ENCODE data around the gene DCTN5. TPM values are rescaled to one million over a fixed set of nuclear protein-coding genes. Genes with fewer than 3 reads are reported as not detected.

DCTN5 gene
- polyA plus RNA-seq, 3 donors: 69.7 to 72.1 (median 71.7) TPM

DNA sequence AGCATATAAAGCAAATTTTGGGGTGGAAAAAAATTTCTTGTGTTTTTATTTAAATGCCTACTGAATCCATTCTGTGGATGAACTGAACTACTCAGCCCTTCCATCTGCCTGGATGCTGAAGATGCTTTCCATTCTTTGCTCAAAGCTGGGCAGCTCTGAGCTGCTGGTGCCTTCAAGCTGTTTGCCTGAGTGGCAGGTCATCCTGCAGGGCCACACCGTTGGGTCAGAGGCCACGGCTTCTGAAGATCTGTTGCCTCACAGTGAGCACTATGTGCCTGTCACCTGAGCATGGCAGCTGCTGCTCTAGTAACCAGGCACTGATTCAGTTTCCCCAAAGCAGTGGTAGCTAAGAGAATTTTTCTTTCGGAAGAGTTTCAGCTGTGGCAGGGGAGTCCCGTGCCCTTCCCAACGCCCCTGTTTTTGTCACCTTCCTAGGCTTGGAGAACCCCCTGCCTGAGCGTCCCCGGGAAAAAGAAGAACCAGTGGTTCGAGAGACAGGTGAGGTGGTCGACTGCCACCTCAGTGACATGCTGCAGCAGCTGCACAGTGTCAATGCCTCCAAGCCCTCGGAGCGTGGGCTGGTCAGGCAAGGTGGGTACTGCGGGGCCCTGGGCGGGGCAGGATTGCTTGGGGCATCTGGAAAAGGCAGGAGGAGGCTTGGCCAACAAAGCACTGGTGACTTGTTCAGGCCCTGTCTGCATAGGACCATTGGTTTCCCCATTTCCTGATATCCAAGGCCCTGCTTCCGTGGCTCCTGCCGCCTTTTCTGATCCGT, 46.0 kb downstream of the DCTN5 start:
- DNase-seq (ENCODE audit: extremely low read depth in 1 of 11, low read depth in 9 of 11, low spot score in 4 of 11): no peak

DNA sequence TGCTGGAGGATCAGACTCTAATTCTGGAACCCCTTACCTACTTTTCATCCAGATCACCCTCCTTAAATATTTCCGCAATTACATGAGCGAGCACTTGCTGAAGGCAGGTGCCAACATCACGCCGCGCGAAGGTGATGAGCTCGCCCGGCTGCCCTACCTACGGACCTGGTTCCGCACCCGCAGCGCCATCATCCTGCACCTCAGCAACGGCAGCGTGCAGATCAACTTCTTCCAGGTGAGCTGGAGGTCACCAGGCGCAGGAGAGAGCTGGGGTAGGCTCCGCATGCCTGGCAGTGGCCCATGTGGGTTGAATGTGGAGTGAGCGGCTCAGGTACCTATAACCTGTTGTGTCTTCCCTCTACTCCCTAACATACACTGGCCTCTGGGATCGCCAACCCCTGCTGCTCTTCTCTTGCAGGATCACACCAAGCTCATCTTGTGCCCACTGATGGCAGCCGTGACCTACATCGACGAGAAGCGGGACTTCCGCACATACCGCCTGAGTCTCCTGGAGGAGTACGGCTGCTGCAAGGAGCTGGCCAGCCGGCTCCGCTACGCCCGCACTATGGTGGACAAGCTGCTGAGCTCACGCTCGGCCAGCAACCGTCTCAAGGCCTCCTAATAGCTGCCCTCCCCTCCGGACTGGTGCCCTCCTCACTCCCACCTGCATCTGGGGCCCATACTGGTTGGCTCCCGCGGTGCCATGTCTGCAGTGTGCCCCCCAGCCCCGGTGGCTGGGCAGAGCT, 48.3 kb downstream of the DCTN5 start:
- DNase-seq (ENCODE audit: extremely low read depth in 1 of 11, low read depth in 9 of 11, low spot score in 4 of 11): no peak

- DNase-seq (ENCODE audit: extremely low read depth in 1 of 11, low read depth in 9 of 11, low spot score in 4 of 11): no peak
Observed at GRCh38 chr16:23690771-23691482, 49.7 kb downstream of the DCTN5 start.

GRCh38 chr16:23691483-23692189, 50.4 kb downstream of the DCTN5 start:
- no peak for DNase-seq (ENCODE audit: extremely low read depth in 1 of 11, low read depth in 9 of 11, low spot score in 4 of 11)

GRCh38 chr16:23692190-23692837, 51.0 kb downstream of the DCTN5 start:
- DNase-seq (ENCODE audit: extremely low read depth in 1 of 11, low read depth in 9 of 11, low spot score in 4 of 11): no peak

GRCh38 chr16:23694265-23694643, 53.0 kb downstream of the DCTN5 start:
- no peak for DNase-seq (ENCODE audit: extremely low read depth in 1 of 11, low read depth in 9 of 11, low spot score in 4 of 11)

DNA sequence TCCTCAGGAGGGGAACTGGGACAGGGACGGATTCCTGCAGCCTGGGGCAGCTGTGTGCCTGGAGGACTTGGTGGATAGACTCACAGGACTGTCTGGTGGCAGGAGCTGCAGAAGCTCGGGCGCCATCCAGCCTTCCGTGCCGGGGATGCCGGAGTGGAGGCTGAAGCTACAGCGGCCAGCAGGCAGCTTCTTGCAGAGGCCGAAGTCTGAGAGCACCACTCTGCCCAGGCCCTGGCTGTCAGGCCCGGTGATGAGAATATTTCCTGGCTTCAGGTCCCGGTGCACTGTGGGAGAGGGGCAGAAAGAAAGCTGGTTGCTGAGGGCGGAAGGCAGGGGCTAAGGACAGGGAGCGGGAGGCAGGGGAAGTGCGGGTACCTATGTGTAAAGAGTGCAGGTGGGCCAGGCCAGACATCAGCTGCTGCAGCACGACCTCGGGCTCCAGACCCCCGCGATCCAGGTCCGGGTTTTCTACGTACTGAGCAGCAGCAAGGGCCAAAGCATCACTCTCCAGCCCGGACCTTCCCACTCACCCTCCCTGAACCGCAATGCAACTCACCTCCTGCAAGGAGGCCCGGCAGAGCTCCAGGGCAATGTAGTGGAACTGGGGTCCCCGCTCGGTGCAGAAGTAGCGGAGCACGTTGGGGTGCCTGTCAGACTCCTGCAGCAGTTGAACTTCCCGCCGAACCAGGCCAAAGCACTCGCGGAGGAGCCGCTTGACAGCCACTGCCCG, 53.5 kb downstream of the DCTN5 start:
- DNase-seq (ENCODE audit: extremely low read depth in 1 of 11, low read depth in 9 of 11, low spot score in 4 of 11): peak in 5 of 11 donors; percentile 23 to 51 (median 37)

DNA sequence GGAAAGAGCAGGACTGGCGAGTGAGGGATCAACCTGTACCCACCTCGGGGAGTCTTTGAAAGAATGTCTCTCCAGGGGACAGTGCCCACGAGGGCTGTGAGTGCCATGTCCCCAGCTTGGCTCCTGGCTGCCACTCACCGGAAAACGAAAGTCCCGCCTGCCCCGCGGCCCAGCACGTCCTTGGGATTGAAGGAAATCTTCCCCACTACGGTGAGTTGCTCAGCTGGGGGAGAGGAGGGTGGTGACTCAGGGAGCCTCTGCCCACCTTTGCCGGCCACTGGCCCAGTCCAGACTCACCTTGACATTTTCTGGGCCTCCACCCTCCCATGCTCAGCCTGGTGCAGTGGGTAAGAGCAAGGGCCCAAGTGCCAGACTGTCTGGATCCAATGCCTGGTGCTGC, 54.5 kb downstream of the DCTN5 start:
- no peak for DNase-seq (ENCODE audit: extremely low read depth in 1 of 11, low read depth in 9 of 11, low spot score in 4 of 11)

- DNase-seq (ENCODE audit: extremely low read depth in 1 of 11, low read depth in 9 of 11, low spot score in 4 of 11): no peak
Observed at GRCh38 chr16:23699100-23699499, 57.8 kb downstream of the DCTN5 start.

- no peak for DNase-seq (ENCODE audit: extremely low read depth in 1 of 11, low read depth in 9 of 11, low spot score in 4 of 11)
Observed at GRCh38 chr16:23700093-23700492, 58.8 kb downstream of the DCTN5 start.

DNA sequence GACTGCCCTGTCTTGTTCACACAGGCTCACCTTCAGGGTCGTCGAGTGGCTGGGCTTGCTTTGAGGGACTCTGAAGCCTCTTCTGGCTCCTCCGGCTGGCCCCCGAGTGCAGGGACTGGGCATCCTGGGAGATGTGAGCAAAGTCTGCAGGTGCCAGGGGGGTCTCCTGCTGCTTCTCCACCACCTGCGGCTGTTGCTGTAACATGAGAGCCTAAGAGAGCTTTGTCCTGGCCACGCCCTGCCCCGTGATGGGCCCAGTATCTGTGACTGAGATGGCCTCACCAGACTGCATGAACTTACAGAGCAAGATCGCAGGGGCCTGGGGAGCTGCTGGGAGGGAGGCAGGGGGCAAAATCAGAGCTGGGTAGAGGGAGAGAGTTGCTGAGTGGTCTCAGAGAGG, 59.2 kb downstream of the DCTN5 start:
- no peak for DNase-seq (ENCODE audit: extremely low read depth in 1 of 11, low read depth in 9 of 11, low spot score in 4 of 11)

DNA sequence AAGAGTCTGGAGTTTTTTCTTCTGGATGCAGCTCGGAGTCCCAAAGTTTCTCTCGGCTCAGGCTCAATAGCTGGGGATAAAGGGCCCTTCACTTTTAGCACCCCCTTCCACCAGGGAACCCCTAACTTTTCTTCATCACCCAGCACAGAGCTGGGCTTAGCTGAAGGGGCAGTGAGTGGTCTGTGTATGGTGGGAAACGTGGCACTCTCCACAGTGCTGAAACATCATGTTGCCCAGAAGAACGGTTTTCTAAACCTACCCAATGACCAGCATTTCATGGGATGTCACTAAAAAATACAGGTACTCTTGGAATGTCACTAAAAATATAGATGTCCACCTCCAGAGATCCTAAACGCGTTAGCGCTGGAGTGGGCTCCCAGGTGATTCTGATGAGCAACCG, 59.8 kb downstream of the DCTN5 start:
- no peak for DNase-seq (ENCODE audit: extremely low read depth in 1 of 11, low read depth in 9 of 11, low spot score in 4 of 11)

DNA sequence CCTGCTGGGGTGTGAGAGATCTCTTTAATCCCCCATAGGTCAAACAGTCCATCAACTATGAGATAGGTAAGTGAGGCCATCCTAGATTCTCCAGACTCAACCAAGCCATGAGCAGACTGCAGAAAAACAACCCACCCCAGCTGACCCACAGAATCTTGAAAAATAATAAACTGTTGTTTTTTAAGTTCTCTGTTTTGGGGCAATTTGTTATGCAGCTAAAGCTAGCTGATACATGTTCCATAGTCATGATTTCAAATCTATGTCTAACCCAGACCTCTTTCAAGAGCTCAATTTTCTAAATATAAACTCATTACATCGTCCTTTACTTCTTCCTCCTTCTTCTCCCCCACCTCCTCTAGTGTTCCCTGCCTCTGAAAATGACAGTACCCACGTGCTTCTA, 61.7 kb downstream of the DCTN5 start:
- DNase-seq (ENCODE audit: extremely low read depth in 1 of 11, low read depth in 9 of 11, low spot score in 4 of 11): no peak

GRCh38 chr16:23704772-23705516, 63.7 kb downstream of the DCTN5 start:
- no peak for DNase-seq (ENCODE audit: extremely low read depth in 1 of 11, low read depth in 9 of 11, low spot score in 4 of 11)

DNA sequence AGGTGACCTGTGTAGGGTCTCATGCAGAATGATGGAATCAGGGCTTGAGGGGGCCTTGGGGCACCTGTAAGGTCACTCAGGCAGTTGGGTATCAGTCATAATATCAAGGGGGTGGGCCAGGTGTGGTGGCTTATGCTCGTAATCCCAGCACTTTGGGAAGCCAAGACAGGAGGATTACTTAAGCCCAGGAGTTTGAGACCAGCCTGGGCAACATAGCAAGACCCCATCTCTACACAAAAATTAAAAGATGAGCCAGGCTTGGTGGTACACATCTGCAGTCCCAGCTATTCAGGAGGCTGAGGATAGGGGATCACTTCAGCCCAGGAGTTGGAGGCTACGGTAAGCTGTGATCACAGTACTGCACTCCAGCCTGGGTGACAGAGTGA, 64.2 kb downstream of the DCTN5 start:
- DNase-seq (ENCODE audit: extremely low read depth in 1 of 11, low read depth in 9 of 11, low spot score in 4 of 11): no peak

- no peak for DNase-seq (ENCODE audit: extremely low read depth in 1 of 11, low read depth in 9 of 11, low spot score in 4 of 11)
Observed at GRCh38 chr16:23706439-23706838, 65.2 kb downstream of the DCTN5 start.

DNA sequence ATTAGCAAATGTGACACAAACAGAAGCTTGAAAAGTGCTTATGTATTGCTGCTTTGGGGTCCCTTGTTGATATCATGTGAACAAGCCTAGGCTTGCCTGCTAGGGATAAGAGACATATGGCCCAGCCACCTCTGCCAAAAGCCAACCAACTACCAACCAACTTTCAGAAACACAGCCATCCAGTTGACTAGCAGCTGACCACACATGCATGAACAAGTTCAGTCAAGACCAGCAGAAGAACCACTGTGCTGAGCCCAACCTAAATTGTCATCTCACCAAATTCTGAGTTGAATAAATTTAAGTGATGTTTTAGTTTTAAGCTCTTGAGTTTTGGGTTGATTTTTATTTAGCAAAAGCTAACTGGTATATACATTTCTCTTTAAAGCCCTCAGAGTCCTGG, 68.3 kb downstream of the DCTN5 start:
- DNase-seq (ENCODE audit: extremely low read depth in 1 of 11, low read depth in 9 of 11, low spot score in 4 of 11): no peak

DNA sequence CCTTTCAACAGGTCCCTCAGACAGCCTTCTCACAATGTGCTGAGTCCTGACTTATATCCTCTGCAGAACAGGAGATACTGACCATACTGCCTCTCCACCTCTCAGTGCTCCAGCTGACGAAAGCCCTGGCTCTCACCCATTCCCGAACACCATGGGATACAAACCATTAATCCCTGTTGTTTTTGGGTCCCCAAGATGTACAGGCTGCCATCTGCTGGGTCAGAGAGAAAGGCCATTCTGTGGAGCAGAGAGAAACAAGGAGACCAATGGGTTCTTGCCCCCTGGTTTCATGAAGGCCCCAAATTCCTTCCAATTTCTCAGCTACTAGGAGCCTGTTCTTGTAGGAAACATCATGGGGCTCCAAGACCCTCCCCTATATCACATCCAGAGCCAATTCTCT, 68.7 kb downstream of the DCTN5 start:
- no peak for DNase-seq (ENCODE audit: extremely low read depth in 1 of 11, low read depth in 9 of 11, low spot score in 4 of 11)

Measured in renal cortex interstitium (tissue), 11 donors.